HG02588 (cell line): ENCODE results near the gene MLC1.

Experiments used
- ATAC-seq: cut with Tn5 transposase; IDR thresholded peaks from one replicate; pipeline ENCODE4 v1.9.1; 2021; ENCODE audit warnings: mild to moderate bottlenecking, moderate library complexity; ENCODE audit not compliant: unreplicated experiment

MLC1 gene

GRCh38 chr22:50016988-50017700 is 68.1 kb downstream of the MLC1 start:
- ATAC-seq: peak; percentile 57

GRCh38 chr22:50016308-50016987 is 68.8 kb downstream of the MLC1 start:
- peak; percentile 15 for ATAC-seq

- no peak for ATAC-seq
These were observed 69.5 kb downstream of the MLC1 start for GRCh38 chr22:50015451-50016307.

- ATAC-seq: no peak
These were observed 70.4 kb downstream of the MLC1 start for GRCh38 chr22:50014655-50015401.

- ATAC-seq: no peak
These were observed 71.1 kb downstream of the MLC1 start for GRCh38 chr22:50014053-50014501.

DNA sequence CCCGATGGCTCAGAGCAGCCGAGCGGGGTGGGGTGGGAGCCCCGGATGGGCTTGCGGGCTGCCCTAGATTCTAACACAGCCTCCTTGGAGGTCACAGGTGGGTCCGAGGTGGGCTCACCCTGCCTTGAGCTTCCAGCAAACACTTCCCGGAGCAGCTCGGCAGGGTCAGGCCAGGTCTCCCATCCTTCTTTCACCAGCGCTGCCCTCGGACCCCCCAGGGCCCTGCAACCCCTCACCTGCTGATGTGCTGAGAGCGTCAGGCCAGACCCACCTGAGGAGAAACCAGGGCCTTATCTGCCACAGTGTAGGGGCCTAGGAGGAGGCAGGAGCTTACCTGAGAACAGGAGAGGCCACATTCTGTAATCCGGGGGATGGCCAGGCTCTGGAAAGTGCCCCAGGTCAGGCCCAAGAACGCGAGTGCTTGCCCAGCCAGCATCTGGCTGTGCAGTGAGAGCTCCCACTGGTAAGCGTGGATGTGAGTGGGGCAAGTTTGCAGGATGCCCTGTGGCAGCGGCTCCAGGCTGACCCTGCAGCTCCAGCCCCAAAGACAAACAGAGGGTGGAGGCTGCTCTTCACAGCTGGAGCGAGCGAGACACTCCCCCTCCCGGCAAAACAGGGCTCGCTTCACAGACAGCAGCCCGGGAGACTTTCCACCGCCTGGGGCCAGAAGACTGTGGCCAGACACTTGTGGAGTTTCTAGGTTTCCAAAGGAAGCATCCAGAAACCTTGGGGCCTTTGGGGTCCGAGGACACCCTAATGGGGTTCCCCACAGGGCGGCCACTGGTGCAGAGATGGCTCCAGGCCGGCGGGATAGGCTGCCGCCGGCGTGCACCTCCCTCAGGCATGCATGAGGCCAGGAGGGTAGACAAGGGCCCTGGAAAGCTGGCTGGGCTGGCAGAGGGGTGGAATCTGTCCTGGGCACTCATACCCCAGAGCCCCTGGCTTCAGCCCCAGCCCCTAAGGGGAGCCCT is 72.7 kb downstream of the MLC1 start, which contains the start of gene IL17REL:
Gene IL17REL, minus strand, starts transcription at position 555 of the 971 bp plus-strand sequence. Its CDS starts 119 bp downstream, at position 436.
- ATAC-seq: no peak

GRCh38 chr22:50011447-50012210 is 73.6 kb downstream of the MLC1 start:
- ATAC-seq: no peak

DNA sequence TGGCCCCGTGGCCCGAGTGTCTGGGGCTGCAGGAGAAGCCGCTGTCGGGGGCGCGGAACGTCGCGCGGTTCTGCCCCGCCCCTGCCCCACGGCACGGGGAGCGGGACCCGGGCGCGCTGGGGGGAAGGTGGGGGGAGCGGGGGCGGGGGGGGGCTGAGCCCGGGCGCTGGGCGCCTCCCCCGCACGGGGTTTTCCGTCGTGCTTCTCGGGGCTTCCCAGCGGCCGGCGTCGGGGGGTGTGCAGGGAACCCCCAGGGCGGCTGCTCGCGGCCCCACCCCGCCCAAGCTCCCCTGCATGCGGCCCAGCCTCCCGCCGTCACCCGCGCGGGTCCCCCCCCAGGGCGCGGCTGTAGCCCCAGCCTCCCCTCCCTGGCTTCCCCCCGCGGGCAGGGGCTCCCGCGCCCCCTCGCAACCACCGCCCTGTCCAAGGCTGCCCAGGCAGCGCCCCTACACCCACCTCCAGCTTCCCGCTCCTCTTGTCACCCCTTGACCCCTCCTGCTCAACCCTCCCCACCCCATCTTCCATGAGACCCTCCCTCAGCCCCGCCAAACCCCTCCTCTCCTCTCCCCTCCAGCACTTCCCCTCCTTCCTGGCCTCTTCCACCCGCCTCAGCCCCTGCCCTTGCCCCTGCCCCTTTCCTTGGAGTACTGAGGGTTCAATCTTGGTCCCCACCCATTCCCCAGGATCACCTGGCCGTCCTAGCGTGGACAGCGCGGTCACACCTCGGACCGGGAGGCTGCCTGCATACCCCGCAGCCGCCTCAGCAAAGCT is 74.4 kb downstream of the MLC1 start:
- no peak for ATAC-seq

GRCh38 chr22:50009765-50010675 is 75.2 kb downstream of the MLC1 start:
- ATAC-seq: no peak
